Ecto neural progenitor cell (in vitro differentiated cells): ENCODE measurements around the gene ACTL6A.
A peak's percentile ranks its signal among the peaks of the same experiment; 100 is the strongest.

ENCODE experiments used
- DNase-seq: peaks from one replicate; pipeline ENCODE4 v3.0.0-alpha.2; 2018; ENCODE audit warnings: low spot score

ACTL6A gene

DNA sequence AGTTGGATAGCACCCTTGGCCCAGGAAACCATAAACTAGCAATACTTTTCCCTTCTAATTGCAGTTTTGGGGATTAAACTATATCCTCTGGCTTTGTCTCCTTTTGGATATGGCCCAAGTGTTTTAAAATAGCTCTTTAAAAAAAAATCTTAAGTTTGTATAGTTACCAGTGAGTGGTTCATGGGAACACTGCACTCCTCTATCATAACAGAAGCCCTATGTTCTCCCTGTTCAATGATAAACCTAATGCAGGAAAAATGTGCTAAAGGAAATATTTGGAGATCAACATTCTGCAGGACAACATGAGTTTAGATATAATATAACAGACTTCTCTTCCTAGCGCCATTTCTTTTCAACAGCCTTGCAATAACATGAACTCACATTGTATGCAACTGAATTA is 28.6 kb downstream of the ACTL6A start:
- no peak for DNase-seq

DNA sequence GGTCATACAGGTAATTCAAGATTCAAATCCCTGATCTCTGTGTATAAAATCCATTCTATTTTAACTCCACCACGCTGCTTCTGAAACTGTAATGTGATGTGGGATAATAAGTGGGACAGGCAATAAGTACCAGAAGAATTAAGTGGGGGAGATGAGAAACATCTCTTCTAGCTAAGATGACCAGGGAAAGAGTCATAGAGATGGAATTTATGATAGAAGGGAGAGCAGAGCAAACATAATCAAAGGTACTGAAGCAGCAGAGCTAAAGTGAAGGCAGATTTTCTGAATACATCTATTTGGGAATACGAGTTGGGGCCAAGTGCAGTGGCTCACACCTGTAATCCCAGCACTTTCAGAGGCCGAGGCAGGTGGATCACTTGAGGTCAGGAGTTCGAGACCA is 36.8 kb downstream of the ACTL6A start:
- no peak for DNase-seq

DNA sequence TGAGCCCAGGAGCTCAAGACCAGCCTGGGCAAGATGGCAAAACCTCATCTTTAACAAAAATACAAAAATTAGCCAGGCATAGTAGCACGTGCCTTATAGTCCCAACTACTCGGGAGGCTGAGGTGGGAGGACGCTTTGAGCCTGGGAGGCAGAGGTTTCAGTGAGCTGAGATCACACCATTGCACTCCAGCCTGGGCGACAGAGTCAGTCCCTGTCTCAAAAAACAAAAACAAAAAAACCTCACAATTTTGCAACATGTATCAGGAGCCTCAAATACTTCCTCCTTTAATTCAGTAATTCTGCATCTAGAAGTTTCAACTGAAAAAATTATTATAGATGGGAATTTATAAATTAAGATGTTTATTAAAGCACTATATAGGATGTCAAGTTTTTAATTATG is 40.6 kb downstream of the ACTL6A start:
- no peak for DNase-seq

DNA sequence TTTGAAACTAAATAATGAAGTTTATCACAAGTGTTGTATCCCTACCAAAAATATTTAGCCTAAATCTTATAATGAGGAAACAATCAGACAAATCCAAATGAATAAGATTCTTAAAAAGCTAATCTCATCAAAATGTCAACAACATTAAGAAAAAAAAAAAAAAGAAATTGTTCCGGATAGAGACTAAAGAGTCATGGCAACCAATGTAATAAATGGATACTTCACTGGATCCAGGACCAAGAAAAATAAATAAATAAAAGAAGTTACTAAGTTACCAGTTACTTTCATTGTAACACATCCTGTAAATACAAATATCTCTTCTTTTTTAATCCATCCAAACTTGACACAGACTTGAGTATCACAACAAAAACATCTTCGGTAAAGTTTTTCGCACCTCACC is 41.1 kb downstream of the ACTL6A start:
- DNase-seq = no peak

DNA sequence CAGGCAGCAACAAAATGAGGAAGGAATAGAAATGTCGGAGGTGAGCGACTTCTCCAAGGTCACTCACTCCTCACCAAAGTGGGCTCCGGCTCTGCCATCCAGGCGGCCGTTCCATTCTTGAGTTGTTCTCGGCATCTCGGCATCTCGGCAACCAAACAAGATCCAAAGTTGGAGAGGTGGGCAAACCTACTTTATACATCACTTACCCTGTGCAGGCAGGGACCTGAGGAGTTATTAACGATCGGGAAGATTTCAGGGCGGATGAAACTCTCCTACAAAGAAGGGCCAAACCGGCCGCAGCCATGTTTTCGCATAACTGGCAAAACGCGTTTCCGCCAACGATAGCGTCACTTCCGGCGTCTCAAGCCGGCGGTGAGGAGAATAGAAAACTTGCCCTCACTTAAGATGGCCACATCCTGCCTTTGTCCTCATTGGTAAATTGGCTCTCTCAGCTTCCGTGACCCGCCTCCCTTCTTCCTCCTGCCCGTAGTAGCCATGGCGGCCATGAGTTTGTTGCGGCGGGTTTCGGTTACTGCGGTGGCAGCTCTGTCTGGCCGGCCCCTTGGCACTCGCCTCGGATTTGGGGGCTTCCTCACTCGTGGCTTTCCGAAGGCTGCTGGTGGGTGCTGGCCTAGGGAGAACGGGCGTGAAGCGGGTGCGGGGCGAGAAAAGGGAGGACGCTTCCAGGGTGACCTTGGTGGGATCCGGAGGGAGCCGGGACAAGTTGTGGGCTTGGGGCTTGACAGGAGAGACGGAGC is 41.8 kb downstream of the ACTL6A start, which contains the start of the genes MRPL47 and NDUFB5:
MRPL47 (minus strand) TSS at position 318 of the 758 bp plus-strand sequence; CDS start at position 304, 14 bp downstream.
NDUFB5 (plus strand) TSS at position 474 of the 758 bp plus-strand sequence; CDS start at position 496, 22 bp downstream.
- DNase-seq = peak; percentile 92

DNA sequence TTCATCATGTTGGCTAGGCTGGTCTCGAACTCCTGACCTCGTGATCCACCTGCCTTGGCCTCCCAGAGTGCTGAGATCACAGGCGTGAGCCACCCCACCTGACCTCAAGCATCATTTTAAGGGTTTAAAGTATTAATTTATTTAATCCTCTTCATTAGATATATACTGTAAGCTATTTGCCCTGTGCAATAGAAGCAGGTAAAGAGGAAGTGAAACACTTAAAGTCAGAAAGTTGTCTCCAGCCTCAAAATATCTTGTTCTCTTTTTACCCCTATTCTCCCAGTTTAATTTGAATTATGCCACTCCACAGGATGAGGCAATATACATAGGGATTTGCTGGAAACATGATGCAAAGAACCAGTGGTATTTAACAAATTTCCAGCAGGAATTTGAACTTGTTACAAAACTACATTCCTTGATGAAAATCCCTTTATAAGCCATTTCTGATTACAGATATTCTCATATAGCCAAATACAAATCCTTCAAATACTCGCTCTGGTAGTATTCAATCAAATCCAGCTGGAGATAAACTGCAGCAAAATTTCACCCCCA is 43.9 kb downstream of the ACTL6A start:
- no peak for DNase-seq

DNA sequence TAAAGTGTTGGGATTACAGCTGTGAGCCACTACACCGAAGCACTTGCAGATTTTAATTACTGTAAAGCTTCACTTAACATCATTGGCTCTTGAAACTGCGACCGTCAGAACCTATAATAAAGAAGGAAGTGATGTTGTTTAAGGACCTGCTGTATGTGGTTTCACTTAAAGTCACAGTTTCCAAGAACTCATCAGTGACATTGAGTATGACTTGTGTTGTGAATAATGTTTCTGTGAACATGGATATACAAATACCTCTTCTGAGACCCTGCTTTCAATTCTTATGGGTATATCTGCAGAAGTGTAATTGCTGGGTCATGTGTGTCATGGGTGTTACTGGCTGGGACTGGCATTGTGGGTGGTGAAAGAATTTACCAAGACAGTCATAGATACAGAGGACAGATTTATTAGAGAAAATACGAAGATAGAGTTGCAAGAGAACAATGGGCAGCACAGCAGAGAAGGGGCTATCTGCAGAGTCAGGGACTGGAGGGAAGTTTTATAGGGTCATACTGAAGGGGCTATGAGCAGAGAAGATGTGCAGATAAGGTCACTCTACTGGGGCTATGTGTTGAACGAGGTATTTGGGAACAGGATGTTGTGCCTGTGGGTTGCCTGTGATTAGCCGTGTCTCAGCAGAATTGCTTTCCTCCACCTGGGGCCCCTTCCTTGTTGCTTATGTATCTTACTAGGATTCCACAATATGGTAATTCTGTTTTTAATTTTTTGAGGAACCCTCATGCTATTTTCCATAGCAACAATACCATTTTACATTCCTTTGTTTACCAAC is 46.4 kb downstream of the ACTL6A start:
- no peak for DNase-seq

DNA sequence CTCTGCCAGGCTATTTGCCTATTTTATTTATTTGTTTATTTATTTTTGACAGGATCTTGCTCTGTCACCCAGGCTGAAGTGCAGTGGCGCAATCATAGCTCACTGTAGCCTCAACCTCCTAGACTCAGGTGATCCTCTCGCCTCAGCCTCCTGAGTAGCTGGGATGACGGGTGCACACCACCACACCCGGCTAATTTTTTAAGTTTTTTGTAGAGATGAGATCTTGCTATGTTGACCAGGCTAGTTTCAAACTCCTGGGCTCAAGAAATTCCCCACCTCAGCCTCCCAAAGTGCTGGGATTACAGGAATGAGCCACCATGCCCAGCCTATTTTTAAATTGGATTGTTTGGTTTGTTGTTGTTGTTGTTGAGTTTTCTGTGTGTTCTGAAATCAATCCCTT is 47.3 kb downstream of the ACTL6A start:
- no peak for DNase-seq

DNA sequence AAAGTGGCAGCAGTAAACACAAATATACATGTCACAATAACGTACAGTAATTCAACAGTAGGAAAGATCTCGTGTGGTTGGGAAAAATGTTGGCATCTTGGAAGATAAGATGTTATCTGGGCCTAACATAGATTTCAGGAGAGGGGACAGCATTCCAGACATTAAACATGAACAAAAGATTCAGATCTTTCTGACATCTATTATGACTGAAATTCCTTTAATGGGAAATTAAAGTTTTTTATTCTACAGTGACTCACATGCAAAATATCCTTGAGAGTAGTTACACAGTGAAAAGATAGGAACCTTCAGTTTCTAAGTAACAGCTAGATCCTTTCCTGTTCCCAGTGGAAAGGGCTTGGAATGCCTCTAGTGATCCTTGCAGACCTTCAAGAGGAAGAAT is 51.1 kb downstream of the ACTL6A start:
- no peak for DNase-seq

DNA sequence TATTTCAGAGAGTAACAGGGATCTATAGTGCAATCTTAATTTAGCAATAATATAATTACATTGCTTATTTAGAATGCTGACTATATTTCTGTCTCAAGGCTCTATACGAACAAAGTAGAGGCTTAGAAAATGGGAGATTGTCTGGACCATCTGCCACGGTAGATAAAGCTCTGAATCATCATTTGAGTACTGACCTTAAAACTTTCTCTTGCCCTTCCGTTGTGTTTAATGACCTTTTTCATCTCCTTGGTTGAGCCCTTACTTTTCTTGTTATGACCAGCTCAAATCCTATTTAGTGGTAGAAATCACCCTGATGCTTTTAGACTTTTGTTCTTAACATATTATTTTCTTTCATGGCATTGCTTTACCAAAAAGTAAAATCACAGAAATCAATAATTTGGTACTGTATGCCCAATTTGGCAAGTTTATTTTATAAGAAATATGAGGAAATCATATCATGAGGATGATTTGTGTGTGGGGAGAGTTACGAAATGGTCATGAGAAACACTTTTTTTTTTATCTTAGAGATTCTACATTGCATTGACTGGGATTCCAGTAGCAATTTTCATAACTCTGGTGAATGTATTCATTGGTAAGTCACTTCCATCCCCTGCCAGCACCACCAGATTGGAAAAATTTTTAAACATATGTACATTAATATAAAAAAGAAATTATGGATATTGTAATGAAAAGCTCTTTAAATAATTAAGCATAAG is 52.9 kb downstream of the ACTL6A start:
- no peak for DNase-seq

DNA sequence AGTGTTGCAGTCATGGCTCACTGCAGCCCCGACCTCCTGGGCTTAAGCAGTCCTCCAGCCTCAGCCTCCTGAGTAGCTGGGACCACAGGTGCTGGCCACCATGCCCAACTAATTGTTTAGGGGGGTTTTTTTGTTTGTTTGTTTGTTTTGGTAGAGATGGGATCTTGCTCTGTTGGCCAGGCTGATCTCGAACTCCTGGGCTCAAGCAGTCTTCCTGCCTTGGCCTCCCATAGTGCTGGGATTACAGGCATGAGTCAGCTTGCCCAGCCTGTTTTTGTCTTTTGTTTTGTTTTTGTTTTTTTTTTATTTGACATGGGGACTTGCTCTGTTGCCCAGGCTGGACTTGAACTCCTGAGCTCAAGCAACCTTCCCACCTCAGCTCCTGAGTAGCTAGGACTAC is 59.3 kb downstream of the ACTL6A start:
- DNase-seq = no peak

DNA sequence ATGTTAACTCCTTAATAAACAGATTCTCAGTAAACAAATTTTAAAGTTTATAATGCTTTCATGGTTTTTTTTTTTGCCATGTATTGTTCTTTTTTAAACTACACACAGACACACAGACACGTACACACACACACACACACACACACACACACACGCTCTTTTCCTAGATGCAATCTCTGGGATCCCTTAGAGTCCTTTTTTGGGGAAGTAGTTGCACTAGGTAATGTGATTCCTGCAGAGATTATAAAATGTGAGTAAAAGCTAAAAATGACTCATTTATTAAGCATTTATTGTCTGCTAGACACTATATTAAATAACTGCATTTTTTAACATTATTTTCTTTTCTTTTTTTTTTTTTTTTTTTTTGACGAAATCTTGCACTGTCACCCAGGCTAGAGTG is 61.7 kb downstream of the ACTL6A start:
- DNase-seq = no peak

DNA sequence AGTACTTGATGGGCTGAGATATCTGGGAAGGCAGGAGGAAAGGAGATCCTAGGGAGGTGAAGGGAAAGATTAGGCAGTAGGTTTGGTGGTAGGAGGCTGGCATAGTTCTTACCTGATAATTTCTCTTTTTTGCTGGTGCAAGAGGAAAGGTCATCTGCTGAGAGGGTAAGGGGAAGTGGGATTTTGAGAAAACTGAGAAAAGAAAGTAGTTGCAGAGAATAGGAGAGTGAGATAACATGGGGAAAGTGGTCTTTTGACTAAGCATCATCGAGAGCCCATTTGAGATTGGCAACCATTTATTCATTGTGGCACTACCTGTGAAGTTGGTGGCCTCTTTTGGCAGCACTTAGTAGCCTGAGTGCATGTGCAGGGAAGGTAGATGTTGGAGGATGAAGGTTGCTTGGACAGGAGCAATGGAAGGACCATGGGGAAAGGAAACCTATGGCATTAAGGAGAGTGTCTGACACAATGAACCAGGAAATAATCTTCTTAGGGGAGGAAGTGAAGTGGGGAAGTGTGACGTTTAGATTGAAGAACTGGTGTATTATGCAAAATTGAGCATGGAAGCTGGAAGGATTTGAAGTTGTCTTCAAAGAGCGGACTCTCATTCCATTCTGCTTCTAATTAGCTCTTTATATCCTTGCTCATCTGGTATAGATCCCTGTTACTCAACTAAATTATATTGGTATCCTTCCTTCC is 68.2 kb downstream of the ACTL6A start:
- DNase-seq = no peak
